Stimulated activated CD8-positive, alpha-beta memory T cell treated with anti-CD3 and anti-CD28 coated beads, Interleukin-12 subunit alpha, Interleukin-12 subunit beta, amount 100 ng/mL, for 24 hours (primary cell): ENCODE results near the gene CYP24A1.
"Not testable (repeated sequence)": the region's sequence is repeated elsewhere in the genome, so short reads cannot be mapped to it uniquely, and the experiment has no call there.

Experiments
- DNase-seq: peaks from one replicate; pipeline ENCODE4 v3.0.0-alpha.2; 2020; ENCODE audit errors: extremely low read depth

Gene CYP24A1

DNA sequence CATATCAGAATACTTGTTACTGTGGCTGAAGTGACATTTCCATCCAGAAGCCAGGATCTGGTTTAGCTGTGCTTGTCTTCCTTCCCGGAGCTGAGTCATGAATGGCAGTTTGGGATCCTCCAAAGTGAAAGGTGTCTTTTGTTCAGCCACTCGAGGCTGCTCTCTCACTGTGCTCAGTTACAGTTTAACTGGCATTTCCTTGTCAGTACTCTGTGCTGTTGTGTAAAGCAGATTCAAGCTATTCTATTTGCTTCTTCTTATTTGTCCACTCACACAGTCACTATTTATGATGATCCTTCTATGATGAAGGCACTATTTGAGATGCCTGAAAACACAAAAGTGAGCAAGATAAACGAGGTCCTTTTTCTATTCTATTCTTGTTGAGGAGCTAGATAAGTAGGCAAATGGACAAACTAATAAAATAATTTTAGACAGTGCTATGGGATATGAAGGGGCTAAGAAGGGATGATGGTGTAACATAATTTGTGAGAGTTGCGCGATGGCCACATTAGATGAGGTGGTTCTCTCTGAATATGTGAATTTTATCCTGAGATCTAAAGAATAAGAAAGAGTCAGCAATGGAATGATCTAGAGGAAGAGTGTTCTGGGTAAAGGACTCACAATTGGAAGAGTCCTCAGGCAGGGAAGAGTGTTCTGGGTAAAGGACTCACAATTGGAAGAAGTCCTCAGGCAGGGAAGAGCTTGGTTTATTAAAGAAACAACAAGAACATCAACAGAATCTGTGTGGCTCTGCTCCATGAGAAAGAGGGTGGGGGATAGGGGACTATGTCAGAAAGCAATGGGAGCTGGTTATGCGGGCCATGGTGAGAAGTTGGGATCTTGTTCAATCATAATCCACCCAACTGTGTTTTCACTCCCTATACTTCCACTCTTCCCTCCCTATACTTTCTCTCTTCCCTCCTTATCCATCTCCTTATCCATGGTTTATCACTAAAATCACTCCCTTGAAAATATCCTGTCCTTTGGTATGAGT is 40.1 kb downstream of the CYP24A1 start:
- no peak for DNase-seq

DNA sequence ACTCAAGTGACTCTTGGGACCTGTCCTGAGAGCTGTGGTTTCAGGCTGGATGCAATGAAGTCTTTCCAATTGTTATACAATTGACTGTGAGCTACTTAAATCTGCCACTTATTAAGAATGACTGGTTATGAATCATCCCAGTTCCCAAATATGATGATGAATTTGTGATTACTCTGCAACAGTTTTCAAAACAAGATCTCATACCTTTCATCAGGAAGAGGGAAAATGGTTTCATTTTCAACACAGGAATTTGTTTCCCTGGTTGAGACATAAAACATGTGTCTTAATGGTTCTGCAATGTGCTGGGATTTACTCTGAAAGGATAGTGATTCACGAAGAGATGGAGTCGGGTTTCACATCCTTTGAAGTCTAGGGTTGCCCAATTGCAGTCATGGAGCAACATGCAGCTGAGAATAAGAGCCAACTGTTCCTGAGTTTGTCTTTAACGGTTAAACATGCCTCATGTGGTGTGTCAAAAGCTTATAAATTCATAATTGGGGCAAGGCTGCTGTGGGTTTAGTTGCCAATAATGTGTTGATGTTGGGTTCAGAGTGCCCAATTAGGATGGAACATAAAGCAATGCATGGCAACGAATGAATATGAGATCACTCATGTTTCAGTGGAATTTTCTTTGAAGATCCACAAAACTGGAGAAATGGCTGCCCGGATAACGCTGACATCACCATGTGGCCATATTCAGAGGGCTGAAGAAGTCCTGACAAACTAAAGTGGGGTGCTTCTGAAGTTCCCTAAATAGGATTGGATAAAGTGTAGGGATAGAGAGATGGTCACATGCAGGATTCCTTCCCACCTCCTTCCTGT is 41.0 kb downstream of the CYP24A1 start:
- no peak for DNase-seq

DNA sequence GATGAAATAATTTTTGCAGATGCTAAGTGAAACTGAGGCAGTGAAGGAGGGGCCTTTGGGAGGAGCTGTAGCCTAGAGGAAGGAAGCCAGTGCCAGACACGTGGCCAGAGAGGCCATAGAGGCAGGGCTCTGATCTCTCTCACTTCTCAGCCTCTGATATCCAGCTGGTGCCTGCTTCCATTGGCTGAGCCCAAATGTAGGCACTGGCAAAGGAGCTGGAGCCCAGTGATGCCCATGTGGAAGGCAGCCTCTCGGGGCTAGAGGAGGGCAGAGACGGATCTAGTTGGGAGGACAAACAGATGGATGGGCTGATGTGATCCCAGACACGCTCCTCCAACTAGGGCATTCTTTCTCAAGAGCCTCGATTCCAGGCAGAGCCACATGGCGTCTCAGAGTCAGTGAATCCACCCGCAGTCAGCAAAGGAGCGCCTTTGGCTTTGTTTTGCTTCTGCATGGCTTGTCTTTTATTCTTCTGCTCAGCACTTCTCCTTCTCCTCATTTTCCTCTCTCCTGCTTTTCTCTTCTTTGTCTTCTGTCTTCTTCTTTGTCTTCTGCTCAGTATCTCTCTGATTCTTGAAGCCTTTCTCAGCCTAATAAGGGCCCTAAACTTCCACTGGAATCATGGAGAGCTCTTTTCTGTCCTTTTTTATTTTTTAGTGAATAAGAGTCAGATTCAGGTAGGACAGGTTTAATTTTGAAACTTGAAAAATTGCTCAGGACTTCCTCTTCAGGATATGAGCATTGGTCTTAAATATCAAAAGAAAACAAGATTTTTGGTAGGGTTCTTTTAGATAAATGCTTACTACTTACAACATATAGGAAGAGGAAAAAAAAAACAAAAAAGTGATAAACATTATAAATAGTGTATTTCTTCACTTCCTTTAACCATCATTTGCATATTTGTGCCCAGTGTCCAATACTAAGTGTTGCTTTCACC is 41.8 kb downstream of the CYP24A1 start:
- DNase-seq, result no peak

GRCh38 chr20:54131125-54131524 is 42.7 kb downstream of the CYP24A1 start:
- not testable (repeated sequence) for DNase-seq

DNA sequence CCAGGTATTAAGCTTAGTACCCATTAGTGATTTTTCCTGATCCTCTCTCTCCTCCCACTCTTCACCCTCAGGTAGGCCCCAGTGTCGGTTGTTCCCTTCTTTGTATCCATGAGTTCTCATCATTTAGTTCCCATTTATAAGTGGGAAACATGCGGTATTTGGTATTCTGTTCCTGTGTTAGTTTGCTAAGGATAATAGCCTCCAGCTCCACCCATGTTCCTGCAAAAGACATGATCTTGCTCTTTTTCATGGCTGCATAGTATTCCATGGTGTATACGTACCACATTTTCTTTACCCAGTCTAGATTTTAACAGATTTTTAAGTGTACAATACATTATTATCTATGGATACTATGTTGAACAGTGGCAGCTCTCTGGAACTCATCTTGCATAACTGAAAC is 44.4 kb downstream of the CYP24A1 start:
- no peak for DNase-seq

DNA sequence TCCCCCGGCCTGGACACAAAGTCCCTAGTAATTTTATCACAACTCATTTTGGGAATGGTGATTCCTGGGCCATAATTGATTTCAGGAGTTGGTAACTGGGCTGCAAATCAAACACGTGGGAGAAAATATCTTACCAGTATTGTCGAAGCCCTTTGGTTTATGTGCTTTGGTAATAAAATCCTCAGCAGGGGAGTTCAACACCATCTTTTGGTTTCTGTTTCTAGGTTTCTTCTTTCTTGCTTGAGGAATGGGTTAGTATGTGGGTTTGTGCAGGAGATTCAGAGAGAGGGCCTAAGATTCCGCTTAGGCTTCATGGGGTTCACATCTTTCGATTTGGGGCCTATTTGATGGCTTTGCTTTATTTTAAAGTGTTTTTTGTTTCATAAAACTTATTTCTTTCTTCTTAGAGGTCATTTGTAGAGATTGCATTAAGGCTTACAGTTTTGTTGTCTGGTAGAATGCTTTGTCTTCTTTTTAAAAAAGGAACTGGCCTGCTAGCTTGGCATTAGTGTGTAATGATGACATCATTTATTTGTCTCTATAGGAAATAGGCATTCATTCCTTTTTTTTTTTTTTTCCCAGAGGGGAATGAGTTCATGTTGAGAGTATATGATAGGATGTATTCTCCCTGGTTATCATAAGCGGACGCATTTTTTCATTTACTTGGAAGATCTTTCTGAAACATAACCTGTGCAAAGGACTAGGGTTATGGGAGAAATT is 45.8 kb downstream of the CYP24A1 start:
- no peak for DNase-seq

- DNase-seq, result no peak
These were observed 46.8 kb downstream of the CYP24A1 start for GRCh38 chr20:54126806-54127655.

- not testable (repeated sequence) for DNase-seq
These were observed 47.5 kb downstream of the CYP24A1 start for GRCh38 chr20:54126328-54126727.

DNA sequence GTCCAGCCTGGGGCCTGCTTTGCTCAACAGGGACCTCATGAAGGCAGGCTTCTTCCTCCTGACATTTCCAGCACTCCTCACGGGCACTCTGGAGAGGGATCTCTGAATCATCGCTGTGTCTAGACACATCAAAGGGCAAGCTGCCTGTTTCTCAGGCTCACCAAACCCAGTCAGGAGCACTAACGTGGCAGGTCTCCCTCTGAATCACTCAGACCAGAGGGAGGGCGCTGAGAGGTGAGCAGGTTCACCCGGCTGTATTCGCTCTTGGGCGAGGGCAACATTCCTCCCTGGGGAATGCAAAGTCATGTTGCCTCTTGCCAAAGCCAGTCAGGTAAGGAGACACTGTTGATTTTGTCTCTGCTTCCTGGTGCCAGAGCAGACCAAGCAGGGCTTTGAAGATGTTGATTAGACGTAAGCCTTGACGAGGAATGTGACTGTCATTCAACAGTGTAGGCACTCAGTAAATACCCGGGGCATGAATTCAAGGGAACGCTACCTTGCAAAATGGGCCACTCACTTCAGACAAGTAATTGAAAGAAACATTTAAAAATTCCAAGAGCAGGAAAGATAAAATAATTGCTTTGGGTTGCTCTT is 50.1 kb downstream of the CYP24A1 start:
- no peak for DNase-seq

GRCh38 chr20:54122681-54123586 is 50.9 kb downstream of the CYP24A1 start:
- no peak for DNase-seq

- no peak for DNase-seq
These were observed 51.6 kb downstream of the CYP24A1 start for GRCh38 chr20:54122189-54122588.

DNA sequence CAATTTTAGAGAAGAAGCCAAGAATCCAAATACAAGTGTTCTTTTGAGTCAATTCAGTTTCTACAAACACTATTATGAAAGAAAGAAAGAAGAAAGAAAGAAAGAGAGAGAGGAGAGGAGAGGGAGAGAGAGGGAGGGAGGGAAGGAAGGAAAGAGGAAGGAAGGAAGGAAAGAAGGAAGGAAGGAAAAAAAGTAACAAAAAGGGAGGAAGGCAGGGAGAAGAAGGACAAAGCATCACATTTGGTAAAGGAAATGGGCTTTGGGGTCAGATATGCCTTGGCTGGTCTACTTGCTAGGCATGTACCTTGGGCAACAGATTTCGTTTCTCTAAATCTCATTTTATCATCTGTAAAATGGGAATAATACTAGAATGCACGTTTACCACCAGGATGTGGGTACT is 54.0 kb downstream of the CYP24A1 start:
- DNase-seq, result no peak

DNA sequence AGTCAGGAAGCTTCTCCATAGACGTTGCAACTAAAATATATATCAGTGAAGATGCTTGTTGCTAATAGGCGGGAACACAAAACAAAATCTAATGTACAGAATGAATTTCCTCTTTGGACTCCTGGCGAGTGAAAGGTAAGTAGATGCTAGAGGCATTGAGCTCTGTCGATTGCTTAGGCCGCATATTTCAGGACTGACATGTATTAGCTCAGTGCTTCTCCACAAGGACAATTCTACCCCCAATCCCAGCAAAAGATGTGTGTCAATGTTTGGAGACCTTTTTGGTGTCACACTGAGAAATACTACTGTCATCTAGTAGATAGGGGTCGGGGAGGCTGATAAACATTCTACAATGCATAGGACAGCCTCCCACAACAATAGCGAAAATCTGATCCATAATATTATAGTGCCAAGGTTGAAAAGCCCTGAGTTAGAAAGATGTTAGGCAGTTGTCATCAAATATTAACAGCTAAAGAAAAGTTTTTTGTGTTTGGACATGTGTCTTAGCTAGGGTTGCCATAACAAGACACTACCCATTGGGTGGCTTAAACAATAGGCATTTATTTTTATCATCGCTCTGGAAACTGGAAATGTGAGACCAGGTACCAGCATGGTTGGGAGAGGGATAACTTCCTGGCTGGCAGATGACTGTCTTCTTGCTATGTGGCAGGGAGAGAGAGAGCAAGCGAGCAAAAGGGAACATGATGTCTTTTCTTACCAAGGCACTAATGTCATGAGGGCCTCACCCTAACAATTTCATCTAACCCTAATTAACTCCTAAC is 55.4 kb downstream of the CYP24A1 start:
- DNase-seq, result no peak

DNA sequence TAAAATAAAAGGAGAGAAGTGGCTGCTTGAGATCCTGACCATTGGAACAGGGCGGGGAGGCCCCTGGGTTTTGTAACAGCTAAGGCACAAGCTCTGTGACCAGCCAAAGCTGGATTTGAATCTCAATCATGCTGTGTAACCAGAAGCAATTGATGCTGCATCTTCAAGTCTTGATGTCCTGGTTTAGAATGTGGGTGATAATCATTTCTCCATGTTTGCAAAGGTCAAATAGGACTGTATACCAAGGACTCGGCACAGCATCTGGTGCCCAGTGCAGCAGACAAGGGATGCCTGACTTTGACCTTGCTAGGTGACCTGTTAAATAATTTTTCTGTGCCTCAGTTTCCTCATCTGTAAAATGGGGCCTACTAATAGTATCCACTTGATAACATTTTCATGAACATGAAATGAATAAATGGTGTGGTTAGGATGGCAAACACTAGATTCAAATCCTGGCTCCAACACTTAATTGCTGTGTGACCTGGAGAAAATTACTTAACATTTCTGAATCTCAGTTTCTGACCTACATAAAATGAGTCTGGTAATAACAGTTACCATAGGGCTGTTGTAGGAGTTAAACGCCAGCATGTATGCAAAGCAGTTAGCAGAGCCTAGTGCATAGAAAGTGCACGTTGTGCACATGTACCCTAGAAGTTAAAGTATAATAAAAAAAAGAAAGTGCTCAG is 57.1 kb downstream of the CYP24A1 start:
- no peak for DNase-seq

DNA sequence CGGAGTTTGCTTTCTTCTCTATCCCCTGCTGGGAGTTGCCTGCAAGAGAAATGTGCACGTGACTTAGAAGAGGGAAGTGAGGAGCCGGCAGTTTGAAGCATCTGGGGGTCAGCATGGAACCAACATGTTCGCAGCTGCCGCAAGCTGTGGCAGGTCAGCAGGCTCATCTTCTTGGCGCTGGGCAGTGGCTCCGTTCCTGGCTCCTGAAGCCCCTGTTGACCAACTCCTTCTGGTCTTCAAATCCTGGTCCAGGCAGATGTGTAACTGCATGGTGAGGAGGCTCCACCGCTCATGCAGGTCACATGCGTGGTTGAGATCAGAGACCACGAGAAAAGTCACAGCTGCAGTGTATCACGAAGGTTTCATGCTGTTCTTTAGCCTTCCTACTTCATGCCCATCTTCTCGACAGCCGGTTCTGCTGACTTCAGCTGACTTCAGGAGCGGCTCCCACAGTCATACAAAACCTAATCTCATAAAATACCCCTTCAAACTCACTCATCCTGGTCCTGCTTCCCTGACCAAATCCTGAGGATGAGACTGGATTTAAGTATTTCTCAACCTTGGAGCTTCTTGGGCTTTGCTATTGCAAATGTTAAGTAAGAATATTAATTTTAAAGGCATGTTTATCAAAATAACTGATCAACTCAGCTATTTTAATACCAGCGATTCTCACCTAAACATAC is 58.5 kb downstream of the CYP24A1 start:
- DNase-seq, result no peak

DNA sequence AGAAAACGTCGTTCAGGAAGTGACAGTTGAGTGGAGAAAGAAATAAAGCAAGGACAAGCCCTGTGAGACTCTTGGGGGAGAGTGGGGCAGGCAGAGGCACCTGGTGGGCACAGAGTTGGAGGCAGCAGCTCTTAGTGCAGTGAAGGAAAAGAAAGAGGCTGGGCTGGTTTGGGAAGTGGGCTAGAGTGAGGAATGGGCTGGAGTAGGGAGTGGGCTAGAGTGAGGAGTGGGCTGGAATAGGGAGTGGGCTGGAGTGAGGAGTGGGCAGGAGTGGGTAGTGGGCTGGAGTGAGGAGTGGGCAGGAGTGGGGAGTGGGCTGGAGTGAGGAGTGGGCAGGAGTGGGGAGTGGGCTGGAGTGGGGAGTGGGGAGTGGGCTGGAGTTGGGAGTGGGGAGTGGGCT is 59.7 kb downstream of the CYP24A1 start:
- no peak for DNase-seq

- DNase-seq, result no peak
These were observed 60.2 kb downstream of the CYP24A1 start for GRCh38 chr20:54113566-54113965.
